ENCODE measurements around the gene RAPGEF5. TPM values are rescaled to one million over a fixed set of nuclear protein-coding genes. Genes with fewer than 3 reads are reported as not detected.
"Not testable (repeated sequence)": the region's sequence is repeated elsewhere in the genome, so short reads cannot be mapped to it uniquely, and the experiment has no call there.

Gene RAPGEF5
- total RNA-seq, 1 donor from 2014 or later: 2.3 TPM

- DNase-seq (ENCODE audit: low read depth): no peak
Observed at GRCh38 chr7:22120391-22121053, 236.4 kb downstream of the RAPGEF5 start.

- DNase-seq (ENCODE audit: low read depth): no peak
Observed at GRCh38 chr7:22117222-22117621, 239.7 kb downstream of the RAPGEF5 start.

GRCh38 chr7:22116451-22117030 lies 240.4 kb downstream of the RAPGEF5 start:
- no peak for DNase-seq (ENCODE audit: low read depth)

- no peak for DNase-seq (ENCODE audit: low read depth)
Observed at GRCh38 chr7:22115689-22116088, 241.3 kb downstream of the RAPGEF5 start.

GRCh38 chr7:22114440-22114981 lies 242.4 kb downstream of the RAPGEF5 start:
- DNase-seq (ENCODE audit: low read depth): no peak

GRCh38 chr7:22113041-22113440 lies 243.9 kb downstream of the RAPGEF5 start:
- no peak for DNase-seq (ENCODE audit: low read depth)

- DNase-seq (ENCODE audit: low read depth): no peak
Observed at GRCh38 chr7:22111661-22112060, 245.3 kb downstream of the RAPGEF5 start.

- no peak for DNase-seq (ENCODE audit: low read depth)
Observed at GRCh38 chr7:22110881-22111280, 246.1 kb downstream of the RAPGEF5 start.

- DNase-seq (ENCODE audit: low read depth): peak; percentile 81
Observed at GRCh38 chr7:22110227-22110839, 246.6 kb downstream of the RAPGEF5 start.

GRCh38 chr7:22109761-22110160 lies 247.2 kb downstream of the RAPGEF5 start:
- peak; percentile 15 for DNase-seq (ENCODE audit: low read depth)

- DNase-seq (ENCODE audit: low read depth): no peak
Observed at GRCh38 chr7:22108151-22108845, 248.7 kb downstream of the RAPGEF5 start.

- no peak for DNase-seq (ENCODE audit: low read depth)
Observed at GRCh38 chr7:22105550-22105949, 251.4 kb downstream of the RAPGEF5 start.

- DNase-seq (ENCODE audit: low read depth): no peak
Observed at GRCh38 chr7:22094413-22095342, 262.3 kb downstream of the RAPGEF5 start.

GRCh38 chr7:22093936-22094335 lies 263.0 kb downstream of the RAPGEF5 start:
- DNase-seq (ENCODE audit: low read depth): no peak

- no peak for DNase-seq (ENCODE audit: low read depth)
Observed at GRCh38 chr7:22093001-22093400, 264.0 kb downstream of the RAPGEF5 start.

GRCh38 chr7:22090958-22091525 lies 265.9 kb downstream of the RAPGEF5 start:
- not testable (repeated sequence) for DNase-seq (ENCODE audit: low read depth)

- no peak for DNase-seq (ENCODE audit: low read depth)
Observed at GRCh38 chr7:22090512-22090911, 266.4 kb downstream of the RAPGEF5 start.

GRCh38 chr7:22090107-22090506 lies 266.8 kb downstream of the RAPGEF5 start:
- DNase-seq (ENCODE audit: low read depth): no peak

- no peak for DNase-seq (ENCODE audit: low read depth)
Observed at GRCh38 chr7:22088827-22089226, 268.1 kb downstream of the RAPGEF5 start.

- DNase-seq (ENCODE audit: low read depth): no peak
Observed at GRCh38 chr7:22087861-22088260, 269.1 kb downstream of the RAPGEF5 start.

- DNase-seq (ENCODE audit: low read depth): peak; percentile 6
Observed at GRCh38 chr7:22083704-22084240, 273.2 kb downstream of the RAPGEF5 start.
